GM21390 (cell line): ENCODE measurements around the gene ABCC1.
A peak's percentile ranks its signal among the peaks of the same experiment; 100 is the strongest.
"Not testable (repeated sequence)": the region's sequence is repeated elsewhere in the genome, so short reads cannot be mapped to it uniquely, and the experiment has no call there.

ENCODE experiments used
- ATAC-seq: cut with Tn5 transposase; IDR thresholded peaks from one replicate; pipeline ENCODE4 v1.9.1; 2021; ENCODE audit not compliant: unreplicated experiment

Gene ABCC1

GRCh38 chr16:15949210-15950160 is at the start of gene ABCC1:
ABCC1 (plus strand) TSS chr16:15949616; CDS start chr16:15949752, 136 bp downstream.
- ATAC-seq: peak; percentile 53

- ATAC-seq: no peak
Observed at GRCh38 chr16:15900357-15900756, 49.1 kb upstream of the ABCC1 start.

DNA sequence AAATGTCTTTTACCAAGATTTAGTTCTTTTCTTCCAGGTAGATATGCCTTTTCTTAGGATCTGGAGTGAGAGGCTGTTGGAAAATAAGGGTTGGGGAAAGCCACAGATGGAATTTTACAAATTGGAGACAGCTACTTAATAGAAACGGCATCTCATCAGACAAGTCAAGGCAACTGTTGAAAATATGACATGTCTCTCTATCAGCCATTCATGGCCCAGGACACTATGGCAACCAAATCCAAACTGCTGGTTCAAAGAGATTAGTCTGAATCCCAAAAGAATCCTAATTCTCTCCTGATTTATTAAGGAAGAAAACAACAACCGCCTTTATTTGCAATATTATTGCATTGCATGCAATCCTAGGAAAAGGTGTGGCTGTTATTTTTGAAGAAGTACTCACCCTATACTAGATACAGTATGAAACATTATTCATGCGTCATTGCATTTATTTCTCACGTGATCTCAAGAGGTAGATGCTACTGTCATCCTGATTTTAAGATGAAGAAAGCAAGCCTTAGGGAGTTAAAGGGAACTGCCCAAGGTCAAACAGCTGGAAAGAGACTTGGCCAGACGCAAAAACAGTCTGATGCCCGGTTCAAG is 48.4 kb upstream of the ABCC1 start:
- ATAC-seq: no peak

- no peak for ATAC-seq
Observed at GRCh38 chr16:15903960-15904359, 45.5 kb upstream of the ABCC1 start.

- ATAC-seq: no peak
Observed at GRCh38 chr16:15906439-15906838, 43.0 kb upstream of the ABCC1 start.

DNA sequence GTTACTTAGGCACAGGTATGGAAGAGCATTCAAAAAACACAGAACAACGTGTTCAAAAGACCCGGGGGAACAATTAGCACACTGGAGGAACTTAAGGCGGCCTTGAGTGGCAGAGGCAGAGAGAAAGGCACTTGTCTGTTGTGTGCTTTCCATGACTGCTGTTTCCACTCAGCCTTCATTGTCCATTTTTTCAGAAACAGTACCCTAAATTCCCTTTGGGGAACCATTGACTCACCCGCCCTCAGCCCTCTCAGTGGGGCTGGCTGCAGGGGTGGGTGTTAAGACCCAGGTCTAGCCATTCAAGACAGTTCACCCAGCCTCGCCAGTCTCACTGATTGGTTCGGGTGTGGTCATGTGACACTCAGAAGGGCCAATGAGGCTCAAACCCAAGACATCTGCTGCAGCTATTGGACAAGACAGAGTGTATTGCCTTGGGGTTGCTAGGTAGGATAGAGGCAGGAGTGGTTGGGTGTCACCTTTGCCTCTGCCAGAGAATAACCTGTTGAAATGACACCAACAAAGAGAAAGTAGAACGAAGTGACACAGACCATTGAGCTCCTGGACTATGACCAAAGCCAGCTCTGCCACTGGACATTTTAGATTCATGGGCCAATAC is 41.4 kb upstream of the ABCC1 start:
- peak; percentile 99 for ATAC-seq

DNA sequence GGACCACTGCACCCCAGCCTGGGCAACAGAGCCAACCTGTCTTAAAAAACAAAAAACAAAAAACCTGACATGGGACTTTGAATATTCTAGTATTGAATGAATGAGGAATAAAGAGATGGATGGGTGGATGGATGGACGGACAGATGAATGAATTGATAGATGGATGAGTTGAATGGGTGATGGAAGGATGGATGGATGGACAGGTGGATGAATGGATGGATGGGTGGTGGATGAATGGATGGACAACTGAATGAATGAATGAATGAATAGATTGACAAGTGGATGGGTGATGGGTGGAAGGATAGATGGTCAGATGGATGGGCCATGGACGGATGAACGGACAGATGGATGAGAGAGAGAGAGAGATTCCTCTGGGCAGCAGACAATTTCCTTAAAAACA is 38.2 kb upstream of the ABCC1 start:
- ATAC-seq: no peak

DNA sequence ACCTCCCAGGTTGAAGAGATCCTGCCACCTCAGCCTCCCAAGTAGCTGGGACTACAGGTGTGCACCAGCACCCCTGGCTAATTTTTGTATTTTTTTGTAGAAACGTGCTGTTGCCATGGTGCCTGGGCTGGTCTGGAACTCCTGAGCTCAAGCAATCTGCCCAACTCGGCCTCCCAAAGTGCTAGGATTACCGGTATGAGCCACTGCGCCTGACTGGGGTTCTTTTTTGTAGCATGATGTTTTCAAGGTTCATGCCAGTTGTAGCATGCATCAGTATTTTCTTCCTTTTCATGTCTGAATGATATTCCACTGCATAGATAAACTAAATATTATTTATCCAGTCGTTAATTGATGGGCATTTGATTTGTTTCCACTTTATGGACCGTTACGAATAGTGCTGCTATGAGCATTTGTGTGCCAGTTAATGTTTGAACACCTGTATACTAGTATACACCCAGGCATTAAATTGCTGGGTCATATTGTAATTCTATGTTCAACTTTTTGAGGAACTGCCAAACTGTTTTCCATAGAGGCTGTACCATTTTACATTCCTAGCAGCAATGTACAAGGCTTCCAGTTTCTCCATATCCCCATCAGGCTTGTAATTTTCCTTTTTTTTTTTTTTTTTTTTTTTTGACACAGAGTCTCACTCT is 36.2 kb upstream of the ABCC1 start:
- no peak for ATAC-seq

GRCh38 chr16:15915555-15916081 is 33.8 kb upstream of the ABCC1 start:
- no peak for ATAC-seq

DNA sequence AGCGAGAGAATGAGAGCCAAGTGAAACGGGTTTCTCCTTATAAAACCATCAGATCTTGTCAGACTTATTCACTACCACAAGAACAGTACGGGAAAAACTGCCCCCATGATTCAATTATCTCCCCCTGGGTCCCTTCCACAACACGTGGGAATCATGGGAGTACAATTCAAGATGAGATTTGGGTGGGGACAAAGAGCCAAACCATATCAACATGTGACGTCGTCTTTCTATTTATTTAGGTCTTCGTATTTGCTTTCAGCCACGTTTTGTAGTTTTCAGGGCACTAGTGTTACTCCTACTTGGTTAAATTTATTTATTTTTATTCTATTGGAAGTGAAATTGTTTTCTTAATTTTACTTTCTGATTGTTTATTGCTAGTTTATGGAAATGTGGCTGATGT is 33.1 kb upstream of the ABCC1 start:
- ATAC-seq: no peak

- ATAC-seq: not testable (repeated sequence)
Observed at GRCh38 chr16:15918314-15918713, 31.1 kb upstream of the ABCC1 start.

GRCh38 chr16:15919331-15919730 is 30.1 kb upstream of the ABCC1 start:
- ATAC-seq: no peak

DNA sequence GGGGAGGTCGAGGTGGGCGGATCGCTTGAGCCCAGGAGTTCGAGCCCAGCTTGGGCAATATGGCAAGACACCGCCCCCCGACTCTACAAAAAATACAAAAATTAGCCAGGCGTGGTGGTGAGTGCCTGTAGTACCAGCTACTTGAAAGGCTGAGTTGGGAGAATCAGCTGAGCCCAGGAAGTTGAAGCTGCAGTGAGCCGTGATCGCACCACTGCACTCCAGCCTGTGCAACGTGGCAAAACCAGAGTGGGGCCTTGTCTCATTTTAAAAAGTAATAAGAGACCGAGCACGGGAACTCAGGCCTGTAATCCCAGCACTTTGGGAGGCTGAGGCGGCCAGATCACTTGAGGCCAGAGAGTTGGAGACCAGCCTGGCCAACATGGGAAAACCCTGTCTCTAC is 24.4 kb upstream of the ABCC1 start:
- ATAC-seq: no peak

- no peak for ATAC-seq
Observed at GRCh38 chr16:15925631-15926030, 23.8 kb upstream of the ABCC1 start.

DNA sequence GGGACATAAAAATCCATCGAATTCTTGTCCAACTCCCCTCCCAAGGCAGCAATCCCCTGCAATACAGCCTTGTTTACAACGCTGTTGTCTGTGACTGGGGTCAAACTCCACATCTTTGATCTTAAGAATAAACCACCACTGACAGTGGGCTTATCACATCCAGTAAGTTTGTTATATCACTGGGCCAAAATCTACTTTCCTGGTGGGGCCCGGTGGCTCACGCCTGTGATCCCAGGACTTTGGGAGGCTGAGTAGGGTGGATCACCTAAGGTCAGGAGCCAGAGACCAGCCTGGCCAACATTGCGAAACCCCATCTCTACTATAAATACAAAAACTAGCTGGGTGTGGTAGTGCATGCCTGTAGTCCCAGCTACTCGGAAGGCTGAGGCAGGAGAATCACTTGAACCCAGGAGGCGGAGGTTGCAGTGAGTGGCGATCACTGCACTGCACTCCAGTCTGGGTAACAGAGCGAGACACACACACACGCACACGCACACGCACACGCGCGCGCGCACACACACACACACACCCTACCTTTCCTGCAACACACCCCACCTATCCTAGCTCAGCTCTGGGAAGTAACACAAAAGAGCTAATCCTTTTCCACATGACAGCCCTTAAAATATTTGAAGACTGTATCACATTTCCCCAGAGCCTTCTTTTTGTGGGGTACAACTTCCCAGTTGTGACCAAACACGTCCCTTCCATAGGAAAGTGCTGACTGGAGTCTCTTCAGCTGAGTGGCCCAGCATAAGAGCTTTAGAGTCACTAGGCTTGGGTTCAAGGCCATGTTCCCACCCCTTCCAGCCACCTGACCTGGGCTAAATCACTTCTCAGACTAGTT is 20.9 kb upstream of the ABCC1 start:
- no peak for ATAC-seq

GRCh38 chr16:15932939-15933338 is 16.5 kb upstream of the ABCC1 start:
- no peak for ATAC-seq

DNA sequence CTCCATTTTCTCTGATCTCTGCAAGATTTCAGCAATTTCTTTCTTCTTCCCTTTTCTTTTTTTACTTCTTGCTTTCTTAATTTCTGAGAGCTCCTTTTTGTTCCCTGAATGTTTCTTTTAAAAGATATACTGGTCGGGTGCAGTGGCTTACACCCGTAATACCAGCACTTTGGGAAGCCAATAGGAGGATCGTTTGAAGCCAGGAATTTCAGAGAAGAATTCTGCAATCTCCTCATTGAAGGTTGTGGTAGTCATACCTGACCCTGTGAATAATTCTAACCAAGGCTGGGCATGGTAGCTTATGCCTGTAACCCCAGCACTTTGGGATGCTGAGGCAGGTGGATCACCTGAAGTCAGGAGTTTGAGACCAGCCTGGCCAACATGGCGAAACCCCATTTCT is 15.6 kb upstream of the ABCC1 start:
- no peak for ATAC-seq

DNA sequence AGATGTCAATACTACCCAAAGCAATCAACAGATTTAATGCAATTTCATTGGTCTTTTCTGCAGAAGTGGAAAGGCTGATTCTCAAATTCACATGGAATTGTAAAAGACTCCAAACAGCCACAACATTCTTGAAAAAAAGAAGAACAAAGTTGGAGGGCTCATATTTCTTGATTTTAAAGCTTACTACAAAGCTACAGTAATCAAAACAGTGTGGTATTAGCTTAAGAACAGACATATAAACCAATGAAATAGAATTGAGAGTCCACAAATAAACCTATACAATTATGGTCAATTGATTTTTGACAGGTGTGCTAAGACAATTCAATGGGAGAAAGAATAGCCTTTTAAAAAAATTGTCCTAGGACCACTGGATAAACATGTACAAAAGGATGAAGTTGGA is 14.4 kb upstream of the ABCC1 start:
- ATAC-seq: no peak

- not testable (repeated sequence) for ATAC-seq
Observed at GRCh38 chr16:15936809-15937208, 12.6 kb upstream of the ABCC1 start.
